H1 (cell line): ENCODE results near the gene CCDC40. TPM values are rescaled to one million over a fixed set of nuclear protein-coding genes. Genes with fewer than 3 reads are reported as not detected.

Experiments
- CTCF ChIA-PET: fragments of 300-600 bp; sonication (Branson Sonifier 250); formaldehyde crosslinking; loops from one replicate; lab custom pipeline; 2021; ENCODE audit not compliant: partially characterized antibody; lab: Charles Lee
- POLR2A ChIA-PET: fragments of 300-600 bp; sonication (Branson Sonifier 250); formaldehyde crosslinking; loops from one replicate; lab custom pipeline; 2021; ENCODE audit warnings: inconsistent platforms; ENCODE audit not compliant: partially characterized antibody; lab: Charles Lee
- DNase-seq, 2 experiments: peaks; one replicate each; pipeline versions ENCODE4 v3.0.0 to v3.0.0-alpha.2; 2010 to 2022; ENCODE audit warnings: low spot score in 2 of 2, low read depth in 1 of 2, mixed read lengths in 1 of 2
- FAIRE-seq: peaks from 2 replicates; lab custom pipeline; 2011; peaks lifted over from hg19 to GRCh38; lab: Jason Lieb, UNC
- H2AFZ ChIP-seq: 2 replicates; pipeline ENCODE4 v1.8.1; 2012; ENCODE audit warnings: low read length, inconsistent platforms
- H2AK5ac ChIP-seq: 2 replicates; pipeline ENCODE4 v1.6.1; 2013; ENCODE audit warnings: low read depth, low read length
- H2BK120ac ChIP-seq: replicated peaks from 2 replicates; pipeline ENCODE3; 2013; ENCODE audit warnings: low read depth, low read length, inconsistent platforms
- H2BK12ac ChIP-seq: 2 replicates; pipeline ENCODE4 v1.6.1; 2013; ENCODE audit warnings: low read depth, low read length
- H2BK15ac ChIP-seq: 2 replicates; pipeline ENCODE4 v1.6.1; 2013; ENCODE audit warnings: low read length
- H2BK20ac ChIP-seq: 2 replicates; pipeline ENCODE4 v1.6.1; 2013; ENCODE audit warnings: low read length
- H2BK5ac ChIP-seq: 2 replicates; pipeline ENCODE4 v1.6.1; 2013; ENCODE audit warnings: low read depth, low read length
- H3K14ac ChIP-seq: 2 replicates; pipeline ENCODE4 v1.6.1; 2013; ENCODE audit warnings: inconsistent platforms; ENCODE audit not compliant: insufficient read length
- H3K18ac ChIP-seq: 2 replicates; pipeline ENCODE4 v1.6.1; 2013; ENCODE audit warnings: low read length; ENCODE audit errors: extremely low read depth
- H3K23ac ChIP-seq: 2 replicates; pipeline ENCODE4 v1.6.1; 2013; ENCODE audit warnings: inconsistent platforms; ENCODE audit not compliant: insufficient read length
- H3K23me2 ChIP-seq: 2 replicates; pipeline ENCODE4 v1.6.1; 2013; ENCODE audit warnings: low read depth, low read length
- H3K27ac ChIP-seq: 2 replicates; pipeline ENCODE4 v1.6.1; 2011; ENCODE audit warnings: low read depth, low read length, inconsistent platforms
- H3K27me3 ChIP-seq, 4 experiments: replicated peaks in 1 of 4; 1 replicate in 1 of 4; 2 replicates in 3 of 4; pipeline versions ENCODE4 v1.6.1 to v1.8.1; 2011 to 2013; ENCODE audit warnings: low read length in 3 of 4, mild to moderate bottlenecking in 3 of 4, inconsistent platforms in 2 of 4, mixed read lengths in 2 of 4, moderate library complexity in 1 of 4; ENCODE audit not compliant: control insufficient read depth in 3 of 4, insufficient read depth in 3 of 4; ENCODE audit errors: extremely low read depth in 1 of 4
- H3K36me3 ChIP-seq, 4 experiments: 2 replicates each; pipeline versions ENCODE4 v1.6.1 to v1.8.1; 2011 to 2013; ENCODE audit warnings: mild to moderate bottlenecking in 4 of 4, low read length in 3 of 4, moderate library complexity in 2 of 4, control low read depth in 1 of 4, inconsistent platforms in 1 of 4; ENCODE audit not compliant: insufficient read depth in 4 of 4, control insufficient read depth in 2 of 4
- H3K4ac ChIP-seq: replicated peaks from 2 replicates; pipeline ENCODE3; 2013; ENCODE audit warnings: low read length, low read depth, mixed read lengths, inconsistent platforms; ENCODE audit not compliant: insufficient read length
- H3K4me1 ChIP-seq, 4 experiments: replicated peaks in 1 of 4; 1 replicate in 1 of 4; 2 replicates in 3 of 4; pipeline versions ENCODE4 v1.6.1 to v1.8.1; 2011 to 2013; ENCODE audit warnings: low read length in 3 of 4, inconsistent platforms in 2 of 4, mixed read lengths in 1 of 4; ENCODE audit not compliant: insufficient read depth in 4 of 4, control insufficient read depth in 3 of 4
- H3K4me2 ChIP-seq, 2 experiments: 2 replicates each; pipeline versions ENCODE4 v1.6.1 to v1.8.1; 2011 to 2013; ENCODE audit warnings: low read depth in 2 of 2, low read length in 2 of 2, control low read depth in 1 of 2, inconsistent platforms in 1 of 2, mild to moderate bottlenecking in 1 of 2; ENCODE audit not compliant: insufficient read depth in 1 of 2
- H3K4me3 ChIP-seq, 4 experiments: fragments of 200-600, 300-600 bp in 1 of 4; sonication (generic), shearing (Covaris generic), sonication (Bioruptor Twin) in 1 of 4; 2 replicates each; pipeline versions ENCODE4 v1.5.1 to v1.8.1; 2011 to 2016; ENCODE audit warnings: low read length in 4 of 4, low read depth in 3 of 4, control low read depth in 2 of 4, inconsistent platforms in 2 of 4, mild to moderate bottlenecking in 2 of 4, mixed read lengths in 1 of 4, moderate library complexity in 1 of 4; ENCODE audit not compliant: insufficient read depth in 2 of 4; ENCODE audit errors: extremely low read depth in 1 of 4
- H3K56ac ChIP-seq: replicated peaks from 2 replicates; pipeline ENCODE3; 2013; ENCODE audit warnings: low read depth, mild to moderate bottlenecking, mixed read lengths, low read length, inconsistent platforms; ENCODE audit not compliant: insufficient read length
- H3K79me1 ChIP-seq: 2 replicates; pipeline ENCODE4 v1.6.1; 2013; ENCODE audit warnings: low read depth, low read length, control low read depth
- H3K79me2 ChIP-seq, 2 experiments: 2 replicates each; pipeline versions ENCODE4 v1.6.1 to v1.8.1; 2012 to 2013; ENCODE audit warnings: low read length in 2 of 2, mild to moderate bottlenecking in 2 of 2, inconsistent platforms in 1 of 2; ENCODE audit not compliant: insufficient read depth in 2 of 2, control insufficient read depth in 1 of 2
- H3K9ac ChIP-seq, 4 experiments: replicated peaks in 1 of 4; 1 replicate in 1 of 4; 2 replicates in 3 of 4; pipeline versions ENCODE4 v1.6.1 to v1.8.1; 2011 to 2013; ENCODE audit warnings: low read depth in 3 of 4, low read length in 3 of 4, control low read depth in 2 of 4, mild to moderate bottlenecking in 2 of 4, moderate library complexity in 2 of 4, inconsistent platforms in 1 of 4; ENCODE audit errors: extremely low read depth in 1 of 4
- H3K9me3 ChIP-seq, 2 experiments: 2 replicates each; pipeline versions ENCODE4 v1.6.1 to v1.8.1; 2012 to 2013; ENCODE audit warnings: mild to moderate bottlenecking in 2 of 2, moderate library complexity in 2 of 2, control low read depth in 1 of 2, inconsistent platforms in 1 of 2, low read depth in 1 of 2, low read length in 1 of 2, mixed read lengths in 1 of 2; ENCODE audit not compliant: insufficient read depth in 2 of 2
- H4K20me1 ChIP-seq, 2 experiments: replicated peaks in 1 of 2; 2 replicates each; pipeline versions ENCODE3 to v1.8.1; 2011 to 2013; ENCODE audit warnings: inconsistent platforms in 2 of 2, low read length in 2 of 2, mild to moderate bottlenecking in 1 of 2; ENCODE audit not compliant: insufficient read depth in 2 of 2, control insufficient read depth in 1 of 2
- H4K5ac ChIP-seq: 2 replicates; pipeline ENCODE4 v1.6.1; 2013; ENCODE audit warnings: low read length, low read depth, mixed read lengths, inconsistent platforms; ENCODE audit not compliant: insufficient read length
- H4K8ac ChIP-seq: 2 replicates; pipeline ENCODE4 v1.8.0; 2013; ENCODE audit warnings: mild to moderate bottlenecking, moderate library complexity, low read length, inconsistent platforms; ENCODE audit not compliant: insufficient read depth; ENCODE audit errors: extremely low read depth
- H4K91ac ChIP-seq: replicated peaks from 2 replicates; pipeline ENCODE3; 2013; ENCODE audit warnings: low read length, mixed read lengths, inconsistent platforms; ENCODE audit not compliant: insufficient read length
- ASH2L ChIP-seq: fragments of 200-600, 300-600 bp; sonication (generic); IDR thresholded peaks from one replicate; pipeline ENCODE4 v1.7.1; 2017; ENCODE audit warnings: low read length
- KDM5A ChIP-seq: fragments of 200-600 bp; IDR thresholded peaks from 2 replicates; pipeline ENCODE4 v1.7.1; 2012; ENCODE audit warnings: mild to moderate bottlenecking, low read length, inconsistent platforms, mixed read lengths
- RNF2 ChIP-seq: fragments of 200-900, 300-1000 bp; sonication (generic); IDR thresholded peaks from 2 replicates; pipeline ENCODE4 v1.7.1; 2016; ENCODE audit warnings: borderline replicate concordance, low read depth, mild to moderate bottlenecking, antibody characterized with exemption, low read length; ENCODE audit not compliant: poor library complexity, severe bottlenecking; ENCODE audit errors: missing control alignments
- SUZ12 ChIP-seq: fragments of 200-600 bp; sonication (generic); IDR thresholded peaks from 2 replicates; pipeline ENCODE4 v1.6.1; 2012; ENCODE audit warnings: mild to moderate bottlenecking, inconsistent platforms, low read length, moderate library complexity, mixed read lengths
- TBP ChIP-seq: IDR thresholded peaks from 2 replicates; pipeline ENCODE4 v1.6.1; 2011; ENCODE audit warnings: low read depth, low read length, improper control_type of control experiment
- WGBS, 2 experiments: shearing (Covaris generic) in 1 of 2; methylation state at CpG; one replicate each; pipeline versions ENCODE4 v1.1.6 to v1.1.7; 2013 to 2015; ENCODE audit warnings: low lambda C conversion rate in 2 of 2, mixed read lengths in 2 of 2, inconsistent platforms in 1 of 2, low coverage in 1 of 2, missing lambda C conversion rate in 1 of 2; ENCODE audit not compliant: insufficient replicate concordance in 2 of 2, insufficient coverage in 1 of 2, insufficient read length in 1 of 2; ENCODE audit errors: extremely low coverage in 1 of 2, missing lambda C conversion rate in 1 of 2; 5-methylcytosine and 5-hydroxymethylcytosine counted together
- polyA plus RNA-seq, 7 experiments: library from polyadenylated mRNA; depleted of rRNA in 3 of 7; stranded (reverse) in 5 of 7; unstranded in 2 of 7; fragments of >200 nt in 5 of 7; fragments of 200-250 nt in 2 of 7; gene quantifications; 1 replicate in 5 of 7; 2 replicates in 1 of 7; 4 replicates in 1 of 7; pipeline versions ENCODE4 v1.2.1 to v1.2.3, GENCODE V29; 2011 to 2013; ENCODE audit warnings: missing spikeins in 2 of 7, mixed read lengths in 2 of 7
- total RNA-seq: library from RNA; stranded (reverse); fragmentation: NEBNext Ultra II Directional; extraction: Animal tissue kit (Norgen Biotek cat#: 25700); gene quantifications from 2 replicates; pipeline ENCODE4 v1.2.1, GENCODE V29; 2021

The CCDC40 gene
- total and polyA plus RNA-seq, 2 of the 8 experiments (the other 6 are each of a cell fraction or from before 2014, with no cell fraction given), result 4.1 to 11.5 TPM

DNA sequence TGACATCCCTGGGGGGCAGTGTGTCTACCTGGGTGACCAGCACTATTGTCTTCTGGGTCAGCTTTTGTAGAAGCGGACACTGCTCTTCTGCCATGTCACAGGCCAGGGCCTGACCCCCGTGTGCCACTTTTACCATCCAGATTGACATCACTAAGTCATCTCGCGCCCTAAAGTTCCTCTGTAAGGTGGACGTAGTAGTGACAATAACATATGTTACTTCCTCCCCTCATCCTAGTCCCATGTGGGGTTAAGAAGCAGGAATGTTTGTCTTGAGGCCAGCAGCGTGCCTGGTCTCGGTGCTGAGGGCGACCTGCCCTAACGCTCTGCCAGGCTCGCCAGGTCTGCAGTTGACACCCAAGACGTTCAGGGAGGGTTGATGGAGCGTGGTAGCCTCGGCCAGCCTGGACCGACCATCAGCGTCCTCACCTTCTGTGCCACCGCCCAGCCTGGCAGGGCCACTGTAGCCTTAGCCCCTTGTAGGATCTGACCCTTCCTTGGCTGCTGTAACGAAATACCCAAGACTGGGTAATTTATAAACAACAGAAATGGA is 85.7 kb downstream of the CCDC40 start:
- no peak overlapping the region for H3K27ac ChIP-seq
- H3K23me2 ChIP-seq, result no peaks in the 10 kb centered on the region
- H3K14ac ChIP-seq, result no peak overlapping the region
- H3K4me1 ChIP-seq, result peaks cover 0 to 15% (median 12%) of the 10 kb centered on the region in 4 experiments; a peak in 6 of 7 replicates
- H4K8ac ChIP-seq, result no peak overlapping the region
- H3K79me2 ChIP-seq, result no peaks in the 10 kb centered on the region
- H2BK120ac ChIP-seq, result no peak overlapping the region
- no peak overlapping the region for H3K4me2 ChIP-seq
- no peaks in the 10 kb centered on the region for H3K79me1 ChIP-seq
- no peak overlapping the region for H3K9ac ChIP-seq
- ChIA-PET CTCF (interaction anchor here (0.6 to 1.6 kb wide), 3 partner anchors 10 to 116 kb away, joined by 3 read pairs; no protein-coding TSS in a partner anchor), POLR2A (interaction anchor here (0.8 to 10.0 kb wide), 5 partner anchors 8 to 42 kb away, joined by 3 to 103 read pairs (median 4); no protein-coding TSS in a partner anchor)
- no peak overlapping the region for H3K18ac ChIP-seq
- no peak overlapping the region for H2AFZ ChIP-seq
- no peak overlapping the region for H4K91ac ChIP-seq
- H4K20me1 ChIP-seq, result no peaks in the 10 kb centered on the region
- H2BK5ac ChIP-seq, result no peak overlapping the region
- DNase-seq, result no peak
- WGBS, 2 experiments, result 94% methylated on average over 17 of the region's 17 CpGs; no CpG with 5 or more reads in 1 of the 2 experiments
- TF ChIP-seq ASH2L, result no peak
- TF ChIP-seq RNF2, result no peak
- TF ChIP-seq SUZ12, result no peak
- TF ChIP-seq TBP, result no peak
- no peak for TF ChIP-seq KDM5A
- H3K27me3 ChIP-seq, result no peaks in the 10 kb centered on the region
- H4K5ac ChIP-seq, result no peak overlapping the region
- no peak overlapping the region for H2AK5ac ChIP-seq
- no peak for FAIRE-seq
- peak overlapping the region; percentile 55; the same call in 1 of the 2 replicates for H2BK12ac ChIP-seq
- 0 out of 2 replicates have a peak overlapping the region, but pooled peaks have one; percentile 40 for H2BK20ac ChIP-seq
- H3K9me3 ChIP-seq, result no peaks in the 10 kb centered on the region
- no peak overlapping the region for H3K23ac ChIP-seq
- no peak overlapping the region for H3K4ac ChIP-seq
- H3K56ac ChIP-seq, result no peak overlapping the region
- no peak overlapping the region for H2BK15ac ChIP-seq
- H3K36me3 ChIP-seq, result no peaks in the 10 kb centered on the region
- no peak overlapping the region for H3K4me3 ChIP-seq
